ENCODE measurements around the gene CFAP74. TPM values are rescaled to one million over a fixed set of nuclear protein-coding genes. Genes with fewer than 3 reads are reported as not detected.

The CFAP74 gene
- total and polyA plus RNA-seq, 2 of the 13 experiments (the other 11 are each of a cell fraction or from before 2014, with no cell fraction given): 0.27 to 0.62 TPM

GRCh38 chr1:1917995-1918900 lies 85.3 kb downstream of the CFAP74 start (continued):
- TF ChIP-seq ZNF646 (CRISPR knock-in tag; IDR thresholded peaks at IDR 0.05) (0 out of 2 replicates have a peak, but pooled peaks have one; percentile 30), CREB1 (IDR thresholded peaks at IDR 0.05) (no peak), CREB1 (CRISPR knock-in tag; IDR thresholded peaks at IDR 0.05) (no peak), TFE3 (CRISPR knock-in tag; IDR thresholded peaks at IDR 0.05) (no peak), MXD1 (CRISPR knock-in tag; IDR thresholded peaks at IDR 0.05) (0 out of 2 replicates have a peak, but pooled peaks have one; percentile 7), ZNF362 (CRISPR knock-in tag; IDR thresholded peaks at IDR 0.05; ENCODE audit: borderline replicate concordance) (no peak), HNF4A (CRISPR knock-in tag; IDR thresholded peaks at IDR 0.05) (no peak), ZNF160 (CRISPR knock-in tag; IDR thresholded peaks at IDR 0.05) (no peak), TP53 (CRISPR knock-in tag; conservative IDR thresholded peaks at IDR 0.05) (no peak), ZNF704 (CRISPR knock-in tag; IDR thresholded peaks at IDR 0.05; ENCODE audit: borderline replicate concordance) (no peak), LCORL (IDR thresholded peaks at IDR 0.05) (no peak), LCORL (CRISPR knock-in tag; IDR thresholded peaks at IDR 0.05) (no peak), ZFY (CRISPR knock-in tag; IDR thresholded peaks at IDR 0.05) (peak; percentile 46; the same call in 1 of the 2 replicates), GMEB2 (CRISPR knock-in tag; IDR thresholded peaks at IDR 0.05; ENCODE audit: low read depth) (no peak), BRCA1 (CRISPR knock-in tag; IDR thresholded peaks at IDR 0.05) (no peak)

Measured in HepG2 (cell line).